GM18868 (cell line): ENCODE results near the gene ARHGAP11A.

Experiments
- ATAC-seq: cut with Tn5 transposase; IDR thresholded peaks from one replicate; pipeline ENCODE4 v1.9.1; 2021; ENCODE audit warnings: mild to moderate bottlenecking, moderate library complexity; ENCODE audit not compliant: unreplicated experiment

The ARHGAP11A gene

GRCh38 chr15:32656496-32656895 lies 41.2 kb downstream of the ARHGAP11A start:
- ATAC-seq, result no peak

- peak; percentile 86 for ATAC-seq
These were observed 42.0 kb downstream of the ARHGAP11A start for GRCh38 chr15:32657198-32657883.

GRCh38 chr15:32657941-32658340 lies 42.6 kb downstream of the ARHGAP11A start:
- ATAC-seq, result no peak

GRCh38 chr15:32659340-32660155 lies 44.2 kb downstream of the ARHGAP11A start:
- ATAC-seq, result no peak

GRCh38 chr15:32663671-32664070 lies 48.4 kb downstream of the ARHGAP11A start:
- no peak for ATAC-seq

- no peak for ATAC-seq
These were observed 49.5 kb downstream of the ARHGAP11A start for GRCh38 chr15:32664796-32665195.

GRCh38 chr15:32667321-32667720 lies 52.0 kb downstream of the ARHGAP11A start:
- ATAC-seq, result no peak

GRCh38 chr15:32668942-32669341 lies 53.6 kb downstream of the ARHGAP11A start:
- no peak for ATAC-seq

GRCh38 chr15:32669896-32670611 lies 54.8 kb downstream of the ARHGAP11A start:
- no peak for ATAC-seq

- ATAC-seq, result no peak
These were observed 55.3 kb downstream of the ARHGAP11A start for GRCh38 chr15:32670623-32671022.

GRCh38 chr15:32671339-32672325 lies 56.3 kb downstream of the ARHGAP11A start:
- ATAC-seq, result no peak

GRCh38 chr15:32674681-32675080 lies 59.4 kb downstream of the ARHGAP11A start:
- no peak for ATAC-seq

- no peak for ATAC-seq
These were observed 60.2 kb downstream of the ARHGAP11A start for GRCh38 chr15:32675466-32675865.

- ATAC-seq, result no peak
These were observed 60.9 kb downstream of the ARHGAP11A start for GRCh38 chr15:32676169-32676568.

- ATAC-seq, result no peak
These were observed 62.0 kb downstream of the ARHGAP11A start for GRCh38 chr15:32677238-32677750.

- ATAC-seq, result no peak
These were observed 64.0 kb downstream of the ARHGAP11A start for GRCh38 chr15:32679298-32679690.

GRCh38 chr15:32682569-32682968 lies 67.3 kb downstream of the ARHGAP11A start:
- ATAC-seq, result no peak

- ATAC-seq, result no peak
These were observed 67.8 kb downstream of the ARHGAP11A start for GRCh38 chr15:32682977-32683630.

- no peak for ATAC-seq
These were observed 68.7 kb downstream of the ARHGAP11A start for GRCh38 chr15:32683906-32684584.
